ENCODE data around the gene SLC27A3. TPM values are rescaled to one million over a fixed set of nuclear protein-coding genes. Genes with fewer than 3 reads are reported as not detected.

SLC27A3 gene
- total RNA-seq, 1 donor from 2014 or later, result 11.5 TPM

GRCh38 chr1:153791648-153792253, 16.5 kb downstream of the SLC27A3 start:
- peak overlapping the region; percentile 93 for H3K27ac Mint-ChIP-seq
- H3K36me3 Mint-ChIP-seq (ENCODE audit: low read depth), result no peaks in the 10 kb centered on the region
- no peak for DNase-seq (ENCODE audit: low spot score)
- H3K27me3 Mint-ChIP-seq (ENCODE audit: low read depth), result no peaks in the 10 kb centered on the region
- H3K9me3 Mint-ChIP-seq, result no peaks in the 10 kb centered on the region
- peaks cover 33% of the 10 kb centered on the region for H3K4me1 Mint-ChIP-seq (ENCODE audit: low read depth)
- intact Hi-C loops (cut with micrococcal nuclease), result loop anchor here (1.0 to 5.0 kb wide), 3 partner anchors 120 to 366 kb away; partner anchors contain the start of genes GATAD2B and NUP210L
- no peak overlapping the region for H3K4me3 Mint-ChIP-seq (ENCODE audit: low read depth)

DNA sequence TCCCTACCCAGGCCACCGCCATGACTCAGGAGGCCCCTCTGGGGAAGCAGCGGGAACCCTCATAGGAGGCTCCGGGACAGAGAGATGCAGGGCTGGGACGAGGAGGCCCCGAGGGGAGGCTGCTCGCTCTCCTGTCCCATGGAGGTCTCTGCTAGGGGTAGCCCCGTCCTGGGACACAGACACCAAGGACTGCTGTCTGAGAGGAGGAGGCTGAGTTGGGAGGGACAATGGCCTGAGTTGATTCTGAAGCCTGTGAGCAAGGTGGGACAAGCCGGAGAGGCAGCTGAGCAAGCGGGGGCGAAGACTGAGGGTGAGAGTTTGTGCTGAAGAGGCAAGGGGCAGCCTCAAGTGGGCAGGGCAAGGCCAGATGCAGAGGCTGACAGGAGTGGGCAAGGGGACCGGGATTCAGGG, 17.4 kb downstream of the SLC27A3 start:
- Mint-ChIP-seq H3K4me3 (ENCODE audit: low read depth) (no peak overlapping the region), H3K36me3 (ENCODE audit: low read depth) (no peaks in the 10 kb centered on the region), H3K27ac (peak overlapping the region; percentile 59), H3K9me3 (no peaks in the 10 kb centered on the region), H3K4me1 (ENCODE audit: low read depth) (peaks cover 35% of the 10 kb centered on the region), H3K27me3 (ENCODE audit: low read depth) (no peaks in the 10 kb centered on the region)
- DNase-seq (ENCODE audit: low spot score), result no peak
- intact Hi-C loops (cut with micrococcal nuclease), result loop anchor here (5.0 kb wide), 2 partner anchors 130 to 365 kb away; partner anchors contain the start of genes GATAD2B and NUP210L

GRCh38 chr1:153793261-153793972, 18.2 kb downstream of the SLC27A3 start:
- no peak overlapping the region for H3K27ac Mint-ChIP-seq
- no peak for DNase-seq (ENCODE audit: low spot score)
- H3K4me1 Mint-ChIP-seq (ENCODE audit: low read depth), result peaks cover 35% of the 10 kb centered on the region
- H3K27me3 Mint-ChIP-seq (ENCODE audit: low read depth), result no peaks in the 10 kb centered on the region
- H3K36me3 Mint-ChIP-seq (ENCODE audit: low read depth), result no peaks in the 10 kb centered on the region
- no peaks in the 10 kb centered on the region for H3K9me3 Mint-ChIP-seq
- no peak overlapping the region for H3K4me3 Mint-ChIP-seq (ENCODE audit: low read depth)
- intact Hi-C loops (cut with micrococcal nuclease), result loop anchor here (5.0 kb wide), 2 partner anchors 129 to 364 kb away; partner anchors contain the start of genes GATAD2B and NUP210L

GRCh38 chr1:153793973-153794615, 18.9 kb downstream of the SLC27A3 start:
- H3K4me1 Mint-ChIP-seq (ENCODE audit: low read depth), result peaks cover 33% of the 10 kb centered on the region
- no peak overlapping the region for H3K4me3 Mint-ChIP-seq (ENCODE audit: low read depth)
- no peaks in the 10 kb centered on the region for H3K36me3 Mint-ChIP-seq (ENCODE audit: low read depth)
- intact Hi-C loops (cut with micrococcal nuclease), result loop anchor here (5.0 kb wide), 2 partner anchors 128 to 363 kb away; partner anchors contain the start of genes GATAD2B and NUP210L
- no peak for DNase-seq (ENCODE audit: low spot score)
- no peaks in the 10 kb centered on the region for H3K9me3 Mint-ChIP-seq
- no peaks in the 10 kb centered on the region for H3K27me3 Mint-ChIP-seq (ENCODE audit: low read depth)
- no peak overlapping the region for H3K27ac Mint-ChIP-seq

GRCh38 chr1:153794624-153795329, 19.6 kb downstream of the SLC27A3 start:
- no peak for DNase-seq (ENCODE audit: low spot score)
- H3K4me3 Mint-ChIP-seq (ENCODE audit: low read depth), result no peak overlapping the region
- intact Hi-C loops (cut with micrococcal nuclease), result loop anchor here (5.0 kb wide), 2 partner anchors 128 to 363 kb away; partner anchors contain the start of genes GATAD2B and NUP210L
- no peaks in the 10 kb centered on the region for H3K9me3 Mint-ChIP-seq
- no peaks in the 10 kb centered on the region for H3K36me3 Mint-ChIP-seq (ENCODE audit: low read depth)
- no peaks in the 10 kb centered on the region for H3K27me3 Mint-ChIP-seq (ENCODE audit: low read depth)
- H3K27ac Mint-ChIP-seq, result no peak overlapping the region
- H3K4me1 Mint-ChIP-seq (ENCODE audit: low read depth), result peaks cover 29% of the 10 kb centered on the region

DNA sequence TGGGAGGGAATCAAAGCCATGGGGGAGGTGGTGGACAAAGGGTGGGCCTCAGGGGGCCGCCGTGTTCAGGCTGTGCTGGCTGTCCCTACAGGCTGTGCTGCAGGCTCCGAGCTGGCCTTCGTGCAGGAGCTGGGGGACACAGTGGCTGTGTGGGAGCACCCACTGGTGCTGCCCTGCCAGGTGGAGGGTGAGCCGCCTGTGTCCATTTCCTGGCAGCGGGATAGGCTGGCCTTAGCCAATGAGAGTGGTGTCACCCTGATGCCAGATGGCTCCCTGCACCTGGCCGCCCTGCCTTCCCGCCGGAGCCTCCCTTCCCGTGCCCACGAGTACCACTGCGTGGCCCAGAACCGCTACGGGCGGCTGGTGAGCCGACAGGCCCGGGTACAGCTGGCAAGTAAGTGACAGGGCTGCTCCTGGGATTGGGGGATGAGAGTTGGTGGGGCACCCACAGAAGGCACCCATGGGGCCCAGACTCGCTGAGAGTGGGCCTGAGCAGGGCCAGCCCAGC, 20.2 kb downstream of the SLC27A3 start:
- Mint-ChIP-seq H3K4me1 (ENCODE audit: low read depth) (peaks cover 23% of the 10 kb centered on the region), H3K27me3 (ENCODE audit: low read depth) (no peaks in the 10 kb centered on the region), H3K4me3 (ENCODE audit: low read depth) (no peak overlapping the region), H3K27ac (no peak overlapping the region), H3K9me3 (no peaks in the 10 kb centered on the region), H3K36me3 (ENCODE audit: low read depth) (no peaks in the 10 kb centered on the region)
- no peak for DNase-seq (ENCODE audit: low spot score)
- intact Hi-C loops (cut with micrococcal nuclease), result no loop called here

GRCh38 chr1:153795934-153796785, 21.0 kb downstream of the SLC27A3 start:
- intact Hi-C loops (cut with micrococcal nuclease), result loop anchor here (2.0 kb wide), 2 partner anchors 151 to 191 kb away; partner anchors contain the start of genes DENND4B and RAB13
- Mint-ChIP-seq H3K27me3 (ENCODE audit: low read depth) (no peaks in the 10 kb centered on the region), H3K9me3 (no peaks in the 10 kb centered on the region), H3K4me1 (ENCODE audit: low read depth) (peaks cover 15% of the 10 kb centered on the region), H3K27ac (no peak overlapping the region), H3K36me3 (ENCODE audit: low read depth) (no peaks in the 10 kb centered on the region), H3K4me3 (ENCODE audit: low read depth) (no peak overlapping the region)
- DNase-seq (ENCODE audit: low spot score), result no peak

GRCh38 chr1:153796786-153797659, 21.8 kb downstream of the SLC27A3 start:
- no peaks in the 10 kb centered on the region for H3K9me3 Mint-ChIP-seq
- no peaks in the 10 kb centered on the region for H3K27me3 Mint-ChIP-seq (ENCODE audit: low read depth)
- DNase-seq (ENCODE audit: low spot score), result peak; percentile 72
- no peak overlapping the region for H3K27ac Mint-ChIP-seq
- no peak overlapping the region for H3K4me3 Mint-ChIP-seq (ENCODE audit: low read depth)
- H3K36me3 Mint-ChIP-seq (ENCODE audit: low read depth), result no peaks in the 10 kb centered on the region
- intact Hi-C loops (cut with micrococcal nuclease), result loop anchor here (2.0 kb wide), 2 partner anchors 150 to 190 kb away; partner anchors contain the start of genes DENND4B and RAB13
- peaks cover 7% of the 10 kb centered on the region for H3K4me1 Mint-ChIP-seq (ENCODE audit: low read depth)

DNA sequence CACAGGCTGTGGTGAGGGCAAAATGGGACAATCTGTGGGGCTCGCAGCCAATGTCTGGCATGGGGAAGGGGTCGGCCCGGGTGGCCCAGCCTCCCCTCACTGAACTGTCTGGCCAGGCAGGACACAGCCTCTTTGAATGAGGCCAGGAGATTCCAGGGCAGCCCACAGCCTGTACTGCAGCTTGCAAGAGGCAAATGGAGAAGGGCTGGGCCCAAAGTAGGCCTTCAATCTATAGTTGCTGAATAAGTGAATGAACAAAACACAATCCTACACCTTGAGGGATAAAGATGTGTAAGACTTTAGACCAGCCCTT, 23.2 kb downstream of the SLC27A3 start:
- Mint-ChIP-seq H3K9me3 (no peaks in the 10 kb centered on the region), H3K27me3 (ENCODE audit: low read depth) (no peaks in the 10 kb centered on the region), H3K27ac (peak overlapping the region; percentile 31), H3K36me3 (ENCODE audit: low read depth) (peaks cover 7% of the 10 kb centered on the region), H3K4me3 (ENCODE audit: low read depth) (no peak overlapping the region), H3K4me1 (ENCODE audit: low read depth) (peaks cover 5% of the 10 kb centered on the region)
- DNase-seq (ENCODE audit: low spot score), result no peak
- intact Hi-C loops (cut with micrococcal nuclease), result no loop called here

DNA sequence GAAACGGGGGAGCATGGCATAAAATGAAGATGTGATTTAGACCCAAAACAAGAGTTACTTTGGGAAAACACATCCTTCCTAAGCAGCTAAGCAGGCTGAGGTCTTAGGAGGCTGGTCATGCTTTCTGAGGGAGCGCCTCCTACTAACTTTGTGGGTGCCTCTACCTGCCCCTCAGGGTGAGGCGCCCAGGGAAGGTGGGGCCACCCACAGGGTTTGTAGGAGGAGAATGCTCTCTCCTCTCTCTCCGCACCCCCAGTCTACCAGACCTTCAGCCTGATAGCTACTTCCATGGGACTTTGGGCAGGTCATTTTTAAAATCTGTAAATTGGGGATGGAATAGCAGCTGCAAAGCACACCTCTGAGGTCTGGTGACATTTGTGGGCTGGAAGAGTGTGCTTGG, 23.8 kb downstream of the SLC27A3 start:
- H3K27ac Mint-ChIP-seq, result peak overlapping the region; percentile 30
- intact Hi-C loops (cut with micrococcal nuclease), result no loop called here
- DNase-seq (ENCODE audit: low spot score), result no peak
- no peaks in the 10 kb centered on the region for H3K9me3 Mint-ChIP-seq
- no peak overlapping the region for H3K4me3 Mint-ChIP-seq (ENCODE audit: low read depth)
- peaks cover 10% of the 10 kb centered on the region for H3K4me1 Mint-ChIP-seq (ENCODE audit: low read depth)
- no peaks in the 10 kb centered on the region for H3K27me3 Mint-ChIP-seq (ENCODE audit: low read depth)
- peaks cover 12% of the 10 kb centered on the region for H3K36me3 Mint-ChIP-seq (ENCODE audit: low read depth)
